Skin epidermis (tissue), 12 donors: ENCODE data around the gene BACH1.

Experiments used
- H3K27ac ChIP-seq, 21 experiments: fragments of 200-600 bp; sonication (generic) in 11 of 21; one replicate each; pipeline ENCODE4 v1.5.0; 2020; ENCODE audit warnings: mild to moderate bottlenecking in 3 of 21, inconsistent platforms in 2 of 21, moderate library complexity in 2 of 21
- H3K4me3 ChIP-seq, 7 experiments: fragments of 200-600 bp; sonication (generic) in 2 of 7; one replicate each; pipeline ENCODE4 v1.5.0; 2020; ENCODE audit warnings: inconsistent platforms in 2 of 7, mild to moderate bottlenecking in 2 of 7, moderate library complexity in 1 of 7

The BACH1 gene

GRCh38 chr21:29366532-29366931, 67.8 kb downstream of the BACH1 start:
- Histone ChIP-seq H3K27ac (no peak overlapping the region), H3K4me3 (no peak overlapping the region)

GRCh38 chr21:29367335-29367734, 68.6 kb downstream of the BACH1 start:
- Histone ChIP-seq H3K27ac (no peak overlapping the region), H3K4me3 (no peak overlapping the region)

DNA sequence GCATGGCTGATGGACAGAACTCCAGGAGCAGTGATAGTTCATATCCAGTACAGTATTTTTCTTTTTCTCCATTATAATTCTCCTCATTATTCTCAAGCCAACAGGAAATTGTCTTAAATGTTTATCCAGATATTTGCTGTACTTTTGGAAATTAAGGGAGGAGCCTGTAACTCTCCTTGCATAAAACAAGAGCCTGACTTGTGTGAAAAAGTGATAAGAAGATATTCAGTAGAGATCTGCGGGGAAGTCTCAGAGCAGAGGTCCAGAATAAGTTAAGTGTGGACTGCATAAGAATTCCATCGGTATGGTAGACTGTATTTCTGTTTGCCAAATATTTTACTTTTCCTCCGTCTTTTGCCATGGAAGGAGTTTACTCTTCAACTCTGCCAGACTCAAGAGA, 70.2 kb downstream of the BACH1 start:
- Histone ChIP-seq H3K4me3 (no peak overlapping the region), H3K27ac (no peak overlapping the region)

GRCh38 chr21:29371464-29371863, 72.7 kb downstream of the BACH1 start:
- no peak overlapping the region for H3K4me3 ChIP-seq
- peak overlapping the region in 1 of 21 experiments; percentile 15 for H3K27ac ChIP-seq

DNA sequence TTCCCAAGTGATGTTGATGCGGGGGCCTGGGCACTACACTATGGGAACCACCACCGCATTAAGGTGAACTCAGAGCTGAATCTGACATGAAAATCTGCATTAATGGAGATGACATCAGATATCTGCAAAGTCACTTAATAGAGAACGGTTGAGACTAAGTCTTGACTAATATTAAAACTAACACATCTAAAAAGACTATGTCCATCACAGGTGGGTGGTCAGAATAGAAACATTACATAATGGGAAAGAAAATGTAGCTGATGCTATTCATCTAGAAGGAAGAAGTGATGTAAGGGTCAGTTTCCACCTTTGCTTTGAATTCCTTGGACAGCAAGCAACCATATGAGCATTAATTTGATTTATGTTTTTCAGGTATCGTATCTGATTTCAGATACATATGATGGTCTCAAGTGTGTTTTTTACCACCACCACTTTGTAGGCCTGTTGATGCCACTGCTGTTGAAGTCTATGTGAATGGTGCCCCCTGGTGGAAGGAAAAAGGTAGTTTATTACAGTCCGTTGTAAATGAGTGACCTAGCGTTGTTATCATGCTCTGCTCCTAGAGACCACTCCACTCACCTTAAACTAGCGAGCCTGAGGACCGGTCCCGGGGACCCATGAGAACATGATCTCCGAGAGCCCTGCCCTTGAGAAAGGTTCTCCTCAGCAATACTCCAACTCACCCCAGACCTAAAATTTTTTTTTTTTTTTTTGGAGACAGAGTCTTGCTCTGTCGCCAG, 73.5 kb downstream of the BACH1 start:
- H3K4me3 ChIP-seq = no peak overlapping the region
- no peak overlapping the region for H3K27ac ChIP-seq

DNA sequence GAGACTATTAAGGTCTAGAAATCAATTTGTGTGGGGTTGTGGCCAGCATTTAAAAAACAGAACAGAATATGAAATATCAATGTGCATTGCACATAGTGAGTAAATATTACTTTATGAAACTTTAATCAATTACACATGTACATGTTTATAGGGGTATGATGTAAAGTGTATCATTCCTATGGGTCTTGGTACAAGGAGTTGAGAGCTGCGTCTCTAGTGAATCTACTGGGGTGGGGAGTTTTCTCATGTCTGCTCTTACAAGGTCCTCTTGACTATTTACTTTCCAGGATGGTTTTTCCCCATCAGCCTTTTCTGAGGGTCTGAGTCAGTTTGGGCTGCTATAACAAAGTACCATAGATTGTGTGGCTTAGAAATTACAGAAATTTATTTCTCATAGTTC, 75.8 kb downstream of the BACH1 start:
- Histone ChIP-seq H3K4me3 (no peak overlapping the region), H3K27ac (no peak overlapping the region)

- H3K4me3 ChIP-seq = no peak overlapping the region
These were observed 77.8 kb downstream of the BACH1 start for GRCh38 chr21:29376556-29376955.

GRCh38 chr21:29377266-29377665, 78.5 kb downstream of the BACH1 start:
- no peak overlapping the region for H3K4me3 ChIP-seq
- H3K27ac ChIP-seq = no peak overlapping the region

More at GRCh38 chr21:29376556-29376955, 77.8 kb downstream of the BACH1 start:
- no peak overlapping the region for H3K27ac ChIP-seq

DNA sequence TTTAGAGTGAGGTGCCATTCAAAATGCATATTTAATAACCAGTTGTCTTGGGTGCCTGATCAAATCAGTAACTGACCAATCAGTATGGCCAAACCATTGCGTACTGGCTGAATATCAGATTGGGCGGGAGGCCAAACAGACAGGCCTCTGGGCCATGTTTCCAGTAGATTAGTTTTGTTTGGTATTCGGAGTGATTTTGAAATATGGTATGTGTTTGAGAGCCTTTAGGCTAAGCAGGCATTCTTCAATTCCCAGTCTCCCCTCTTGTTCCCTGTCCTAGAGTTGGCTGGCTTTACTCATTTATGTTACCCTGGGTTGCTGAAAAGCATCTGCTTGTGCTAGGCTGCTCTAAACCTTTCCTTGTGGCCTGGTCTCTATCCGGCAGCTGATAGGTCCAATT, 80.1 kb downstream of the BACH1 start:
- H3K27ac ChIP-seq = no peak overlapping the region
- no peak overlapping the region for H3K4me3 ChIP-seq

GRCh38 chr21:29379517-29380054, 80.9 kb downstream of the BACH1 start:
- no peak overlapping the region for H3K4me3 ChIP-seq
- H3K27ac ChIP-seq = no peak overlapping the region

- Histone ChIP-seq H3K4me3 (no peak overlapping the region), H3K27ac (peak overlapping the region in 1 of 21 experiments; percentile 8)
These were observed 83.4 kb downstream of the BACH1 start for GRCh38 chr21:29382030-29382654.

DNA sequence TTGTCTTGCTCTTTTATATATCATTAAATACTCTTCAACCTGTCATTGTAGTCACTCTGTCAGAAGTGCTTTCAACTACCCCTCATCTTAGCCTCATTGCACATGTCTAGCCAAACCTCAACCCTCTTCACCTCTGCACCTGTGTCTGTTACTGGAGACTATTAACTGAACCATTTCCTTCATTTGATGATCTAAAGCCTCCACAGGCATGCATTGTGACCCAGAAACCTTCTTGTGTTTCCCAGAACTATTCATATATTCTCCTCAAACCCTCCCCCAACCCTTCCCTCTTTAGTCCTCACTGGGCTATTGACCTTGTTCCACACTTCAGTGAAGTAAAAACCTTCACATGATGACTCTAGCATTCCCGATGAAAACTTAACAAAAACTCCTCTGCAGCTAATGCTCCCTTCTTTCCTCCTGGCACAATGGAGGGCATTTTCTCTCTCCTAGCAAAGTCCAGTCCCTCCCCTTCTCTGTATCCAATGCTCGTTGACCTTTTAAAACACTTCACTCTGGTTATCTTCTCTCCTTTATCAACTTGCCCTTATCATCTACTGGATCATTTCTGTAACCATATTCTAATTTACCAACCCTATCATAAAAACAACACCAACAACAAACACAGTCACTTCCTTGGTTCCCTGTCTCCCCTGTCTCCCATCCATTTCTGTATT, 86.1 kb downstream of the BACH1 start:
- Histone ChIP-seq H3K27ac (no peak overlapping the region), H3K4me3 (no peak overlapping the region)

DNA sequence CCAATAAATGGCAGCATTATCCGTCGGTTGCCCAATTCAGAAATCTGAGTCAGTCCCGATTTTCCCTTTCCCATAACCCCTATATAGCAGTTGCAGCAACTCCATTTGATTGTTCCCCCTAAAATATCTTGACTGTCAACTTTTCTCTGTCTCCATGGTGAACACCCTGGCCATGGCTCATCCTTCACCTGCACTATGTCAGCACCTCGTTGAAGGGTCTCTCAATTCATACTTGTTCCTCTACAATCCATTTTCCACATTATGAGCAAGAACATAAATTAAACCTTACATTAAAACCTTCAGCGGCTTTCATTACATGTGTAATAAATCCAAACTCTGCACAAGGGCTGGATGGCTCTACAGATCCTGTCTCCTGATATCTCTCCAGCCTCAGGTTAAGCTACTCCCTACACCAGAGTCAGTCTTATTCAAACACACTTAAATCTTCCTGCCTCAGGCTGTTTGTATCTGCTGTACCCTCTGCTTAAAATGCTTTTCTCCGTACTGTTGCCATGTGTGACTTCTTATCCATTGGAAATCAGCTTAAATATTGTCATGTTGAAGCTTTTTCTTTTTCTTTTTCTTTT, 87.3 kb downstream of the BACH1 start:
- no peak overlapping the region for H3K4me3 ChIP-seq
- H3K27ac ChIP-seq = no peak overlapping the region

DNA sequence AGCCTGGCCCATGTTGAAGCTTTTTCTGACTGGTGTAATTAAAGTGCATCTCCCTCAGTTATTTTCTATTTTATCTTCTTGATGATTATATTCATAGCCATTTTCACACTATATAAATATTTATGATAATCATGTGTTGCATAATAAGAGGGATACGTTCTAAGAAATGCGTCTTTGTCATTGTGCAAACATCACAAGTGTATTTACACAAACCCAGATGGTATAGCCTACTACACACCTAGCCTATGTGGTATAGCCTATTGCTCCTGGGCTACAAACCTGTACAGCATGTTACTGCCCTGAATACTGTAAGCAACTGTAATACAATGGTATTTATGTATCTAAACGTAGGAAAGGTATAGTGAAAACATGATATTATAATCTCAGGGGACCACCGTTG, 88.1 kb downstream of the BACH1 start:
- H3K4me3 ChIP-seq = no peak overlapping the region
- no peak overlapping the region for H3K27ac ChIP-seq

- no peak overlapping the region for H3K27ac ChIP-seq
- H3K4me3 ChIP-seq = no peak overlapping the region
These were observed 88.9 kb downstream of the BACH1 start for GRCh38 chr21:29387598-29387997.

DNA sequence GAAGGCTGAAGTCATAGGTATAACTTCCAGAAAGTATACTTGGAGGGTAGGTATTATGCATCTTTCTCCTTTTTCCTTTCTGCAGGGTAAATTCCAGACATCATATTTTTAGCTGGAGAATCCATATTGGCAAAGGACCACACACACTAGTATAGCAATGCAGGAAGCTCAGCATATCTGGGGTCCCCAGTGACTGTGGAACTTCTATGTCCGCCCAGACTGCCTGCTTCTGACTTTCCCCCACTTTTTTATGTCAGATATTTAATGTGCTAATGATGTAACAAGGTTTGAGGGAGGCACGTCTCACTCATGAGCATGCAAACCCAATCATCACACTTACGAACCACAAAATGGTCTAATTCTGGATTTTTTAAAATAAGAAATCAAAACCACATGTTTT, 90.4 kb downstream of the BACH1 start:
- H3K27ac ChIP-seq = no peak overlapping the region
- no peak overlapping the region for H3K4me3 ChIP-seq

GRCh38 chr21:29390778-29391177, 92.1 kb downstream of the BACH1 start:
- no peak overlapping the region for H3K27ac ChIP-seq
- no peak overlapping the region for H3K4me3 ChIP-seq

DNA sequence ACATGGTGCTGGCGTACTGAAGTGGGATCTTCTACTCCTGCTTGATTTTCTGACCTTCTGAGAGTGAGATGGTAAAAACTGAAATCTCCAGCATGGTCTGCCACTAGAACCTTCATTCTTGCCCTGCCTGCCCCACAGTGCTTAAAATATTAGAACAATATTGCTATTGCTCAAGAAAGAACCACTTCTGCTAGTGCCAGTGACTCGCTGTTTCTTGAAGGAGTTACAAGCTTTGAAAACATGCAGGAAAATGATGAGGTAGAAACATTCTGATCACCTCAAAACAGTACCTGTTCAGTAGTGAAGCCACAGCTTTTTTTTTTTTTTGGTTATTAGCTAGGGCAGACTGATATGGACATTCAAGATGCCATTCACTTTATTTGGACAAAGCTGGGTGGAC, 95.3 kb downstream of the BACH1 start:
- H3K27ac ChIP-seq = no peak overlapping the region
- H3K4me3 ChIP-seq = no peak overlapping the region
